Natural killer cell (primary cell): ENCODE results near the gene NRF1. TPM values are rescaled to one million over a fixed set of nuclear protein-coding genes. Genes with fewer than 3 reads are reported as not detected.

Source experiments
- ATAC-seq, 3 donors: fragments of 150-1000 bp in 2 of 3; fragments of 200-7000 bp in 1 of 3; cut with Tn5 transposase; 1 replicate in 1 of 3; 2 replicates in 2 of 3; pipeline ENCODE4 v1.10.0; 2021; ENCODE audit warnings: mild to moderate bottlenecking in 2 of 3, moderate library complexity in 2 of 3
- DNase-seq, 2 donors: peaks; one replicate each; pipeline versions ENCODE4 v3.0.0 to v3.0.0-alpha.2; 2013 to 2021; ENCODE audit warnings: mixed read lengths in 1 of 2
- H3K27ac ChIP-seq: one replicate; pipeline ENCODE4 v1.5.1; 2013; ENCODE audit warnings: mild to moderate bottlenecking, low read length
- H3K27me3 ChIP-seq: one replicate; pipeline ENCODE4 v1.6.1; 2013; ENCODE audit warnings: low read length; ENCODE audit not compliant: control insufficient read depth, insufficient read depth
- H3K36me3 ChIP-seq: one replicate; pipeline ENCODE4 v1.6.1; 2013; ENCODE audit warnings: low read length; ENCODE audit not compliant: control insufficient read depth, insufficient read depth
- H3K4me1 ChIP-seq: one replicate; pipeline ENCODE4 v1.6.1; 2013; ENCODE audit warnings: low read length; ENCODE audit not compliant: control insufficient read depth, insufficient read depth
- H3K4me3 ChIP-seq: one replicate; pipeline ENCODE4 v1.5.1; 2013; ENCODE audit warnings: low read length
- H3K9me3 ChIP-seq: one replicate; pipeline ENCODE4 v1.6.1; 2013; ENCODE audit warnings: low read length; ENCODE audit not compliant: control insufficient read depth, insufficient read depth
- H3K27ac Mint-ChIP-seq, 2 donors: one replicate each; pipeline ENCODE4 v1.8.0; 2022; ENCODE audit warnings: mild to moderate bottlenecking in 2 of 2, mixed read lengths in 2 of 2, moderate library complexity in 1 of 2
- H3K27me3 Mint-ChIP-seq, 2 donors: one replicate each; pipeline ENCODE4 v1.8.0; 2022; ENCODE audit warnings: low read depth in 2 of 2, mixed read lengths in 2 of 2
- H3K36me3 Mint-ChIP-seq: one replicate; pipeline ENCODE4 v1.8.0; 2022; ENCODE audit warnings: mixed read lengths
- H3K4me1 Mint-ChIP-seq, 2 donors: one replicate each; pipeline ENCODE4 v1.8.0; 2022; ENCODE audit warnings: mixed read lengths in 2 of 2
- H3K4me3 Mint-ChIP-seq: one replicate; pipeline ENCODE4 v1.8.0; 2022; ENCODE audit warnings: mild to moderate bottlenecking, moderate library complexity, mixed read lengths
- H3K9me3 Mint-ChIP-seq, 2 donors: one replicate each; pipeline ENCODE4 v1.8.0; 2022; ENCODE audit warnings: mixed read lengths in 2 of 2
- WGBS: methylation state at CpG from one replicate; pipeline ENCODE4 v1.1.7; 2013; ENCODE audit warnings: missing lambda C conversion rate; ENCODE audit not compliant: insufficient coverage; 5-methylcytosine and 5-hydroxymethylcytosine counted together
- intact Hi-C: fragments of 100-400 bp; cut with micrococcal nuclease; formaldehyde crosslinking; loops from one replicate; pipeline ENCODE4 v1.14.2; 2022
- total RNA-seq, 4 donors: library from RNA; stranded (reverse); fragments of 120-200 nt in 1 of 4; gene quantifications; one replicate each; pipeline versions ENCODE4 v1.2.3 to v1.2.4, GENCODE V29; 2013 to 2022
- TF ChIP-seq, protein P1 (sequence below): fragments of 200-600 bp; IDR thresholded peaks from one replicate; pipeline ENCODE4 v1.8.0; 2022; ENCODE audit warnings: antibody characterized with exemption

Gene NRF1
- total RNA-seq, 3 donors from 2014 or later (not counting 1 experiment from before 2014, with no cell fraction given): 39.8 to 43.5 (median 40.1) TPM

DNA sequence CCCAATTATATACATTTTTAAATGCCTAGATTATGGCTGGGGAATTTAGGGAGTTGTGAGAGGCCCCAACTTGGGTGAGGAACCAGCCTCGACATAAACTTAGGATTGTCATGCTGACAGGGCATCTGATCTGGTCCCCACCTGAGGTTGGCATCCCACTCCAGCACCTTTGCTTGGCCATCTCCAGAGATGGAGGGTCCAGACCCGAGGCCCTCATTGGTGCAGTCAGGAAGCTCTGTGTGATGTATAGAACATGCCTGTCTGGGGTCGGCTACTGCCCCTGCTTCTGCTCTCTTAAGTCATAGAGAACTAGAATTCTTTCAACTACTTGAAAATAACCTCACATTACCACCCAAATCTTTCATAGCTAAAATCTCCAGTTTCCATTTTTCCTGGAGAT lies 153.8 kb downstream of the NRF1 start:
- intact Hi-C loops: no loop called here
- no peak overlapping the region for H3K4me3 ChIP-seq
- H3K9me3 ChIP-seq: no peaks in the 10 kb centered on the region
- TF ChIP-seq, protein P1, sequence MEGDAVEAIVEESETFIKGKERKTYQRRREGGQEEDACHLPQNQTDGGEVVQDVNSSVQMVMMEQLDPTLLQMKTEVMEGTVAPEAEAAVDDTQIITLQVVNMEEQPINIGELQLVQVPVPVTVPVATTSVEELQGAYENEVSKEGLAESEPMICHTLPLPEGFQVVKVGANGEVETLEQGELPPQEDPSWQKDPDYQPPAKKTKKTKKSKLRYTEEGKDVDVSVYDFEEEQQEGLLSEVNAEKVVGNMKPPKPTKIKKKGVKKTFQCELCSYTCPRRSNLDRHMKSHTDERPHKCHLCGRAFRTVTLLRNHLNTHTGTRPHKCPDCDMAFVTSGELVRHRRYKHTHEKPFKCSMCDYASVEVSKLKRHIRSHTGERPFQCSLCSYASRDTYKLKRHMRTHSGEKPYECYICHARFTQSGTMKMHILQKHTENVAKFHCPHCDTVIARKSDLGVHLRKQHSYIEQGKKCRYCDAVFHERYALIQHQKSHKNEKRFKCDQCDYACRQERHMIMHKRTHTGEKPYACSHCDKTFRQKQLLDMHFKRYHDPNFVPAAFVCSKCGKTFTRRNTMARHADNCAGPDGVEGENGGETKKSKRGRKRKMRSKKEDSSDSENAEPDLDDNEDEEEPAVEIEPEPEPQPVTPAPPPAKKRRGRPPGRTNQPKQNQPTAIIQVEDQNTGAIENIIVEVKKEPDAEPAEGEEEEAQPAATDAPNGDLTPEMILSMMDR: no peak
- WGBS: 94% methylated on average over 3 of the region's 3 CpGs
- no peak overlapping the region for H3K4me3 Mint-ChIP-seq
- H3K27me3 Mint-ChIP-seq: peaks cover 0 to 4% of the 10 kb centered on the region in 2 donors
- no peak overlapping the region for H3K27ac Mint-ChIP-seq
- no peaks in the 10 kb centered on the region for H3K27me3 ChIP-seq
- no peak overlapping the region for H3K27ac ChIP-seq
- H3K4me1 ChIP-seq: peaks cover 25% of the 10 kb centered on the region
- DNase-seq (no peak), ATAC-seq (no peak)
- H3K36me3 ChIP-seq: no peaks in the 10 kb centered on the region
- peaks cover 25 to 44% of the 10 kb centered on the region in 2 donors for H3K4me1 Mint-ChIP-seq
- H3K36me3 Mint-ChIP-seq: no peaks in the 10 kb centered on the region
- no peaks in the 10 kb centered on the region for H3K9me3 Mint-ChIP-seq

DNA sequence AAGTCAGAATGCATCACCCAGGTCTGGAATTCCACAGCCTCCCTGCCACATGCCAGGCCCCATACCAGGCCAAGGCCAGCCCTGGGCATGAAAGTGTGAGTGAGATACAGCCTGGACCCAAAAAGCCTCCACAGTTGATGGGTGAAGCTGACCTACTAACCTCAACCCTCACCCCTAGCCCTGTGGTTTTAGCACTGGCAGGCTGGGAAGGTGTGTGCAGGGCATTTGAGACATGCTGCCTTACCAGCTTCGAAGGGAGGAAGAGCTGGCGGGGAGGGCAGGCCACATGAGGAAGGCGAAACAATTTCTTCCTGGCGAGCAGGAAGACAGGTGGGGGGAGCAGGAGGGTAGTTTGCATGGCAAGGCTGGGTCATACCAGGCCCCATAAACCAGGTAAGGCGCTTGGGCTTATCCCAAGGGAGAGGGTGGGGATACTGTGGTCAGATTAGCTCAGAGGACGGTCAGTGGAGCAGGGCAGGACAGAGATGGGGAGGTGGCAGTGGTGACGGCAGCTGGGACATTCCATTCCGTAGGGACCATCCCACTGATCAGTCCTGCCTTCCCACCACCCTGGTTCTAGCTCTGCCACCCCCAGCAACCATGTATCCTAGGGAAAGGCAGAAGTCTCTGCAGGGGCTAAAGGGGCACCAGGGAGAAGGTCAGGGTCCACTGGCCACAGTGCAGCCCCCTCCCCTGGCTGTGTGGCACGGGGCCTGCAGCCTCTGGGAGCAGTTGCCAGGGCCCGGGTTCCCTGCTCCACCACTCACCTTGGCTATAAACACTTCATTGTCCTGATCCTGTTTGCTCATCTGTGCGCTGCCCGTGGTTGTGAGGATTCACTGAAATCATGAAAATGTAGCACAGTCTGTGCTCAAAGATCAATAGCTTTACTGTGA lies 155.8 kb downstream of the NRF1 start:
- no peak overlapping the region for H3K4me3 ChIP-seq
- ATAC-seq (peak; percentile 9 to 78 (median 24)), DNase-seq (no peak)
- H3K27me3 ChIP-seq: no peaks in the 10 kb centered on the region
- Mint-ChIP-seq H3K36me3 (no peaks in the 10 kb centered on the region), H3K9me3 (no peaks in the 10 kb centered on the region), H3K4me1 (peaks cover 30 to 50% of the 10 kb centered on the region in 2 donors), H3K27me3 (peaks cover 0 to 4% of the 10 kb centered on the region in 2 donors), H3K27ac (peak overlapping the region in 1 of 2 donors; percentile 74), H3K4me3 (no peak overlapping the region)
- H3K27ac ChIP-seq: no peak overlapping the region
- TF ChIP-seq, protein P1: no peak
- intact Hi-C loops: no loop called here
- H3K36me3 ChIP-seq: no peaks in the 10 kb centered on the region
- WGBS: 66% methylated on average over 12 of the region's 12 CpGs
- peaks cover 36% of the 10 kb centered on the region for H3K4me1 ChIP-seq
- H3K9me3 ChIP-seq: no peaks in the 10 kb centered on the region

DNA sequence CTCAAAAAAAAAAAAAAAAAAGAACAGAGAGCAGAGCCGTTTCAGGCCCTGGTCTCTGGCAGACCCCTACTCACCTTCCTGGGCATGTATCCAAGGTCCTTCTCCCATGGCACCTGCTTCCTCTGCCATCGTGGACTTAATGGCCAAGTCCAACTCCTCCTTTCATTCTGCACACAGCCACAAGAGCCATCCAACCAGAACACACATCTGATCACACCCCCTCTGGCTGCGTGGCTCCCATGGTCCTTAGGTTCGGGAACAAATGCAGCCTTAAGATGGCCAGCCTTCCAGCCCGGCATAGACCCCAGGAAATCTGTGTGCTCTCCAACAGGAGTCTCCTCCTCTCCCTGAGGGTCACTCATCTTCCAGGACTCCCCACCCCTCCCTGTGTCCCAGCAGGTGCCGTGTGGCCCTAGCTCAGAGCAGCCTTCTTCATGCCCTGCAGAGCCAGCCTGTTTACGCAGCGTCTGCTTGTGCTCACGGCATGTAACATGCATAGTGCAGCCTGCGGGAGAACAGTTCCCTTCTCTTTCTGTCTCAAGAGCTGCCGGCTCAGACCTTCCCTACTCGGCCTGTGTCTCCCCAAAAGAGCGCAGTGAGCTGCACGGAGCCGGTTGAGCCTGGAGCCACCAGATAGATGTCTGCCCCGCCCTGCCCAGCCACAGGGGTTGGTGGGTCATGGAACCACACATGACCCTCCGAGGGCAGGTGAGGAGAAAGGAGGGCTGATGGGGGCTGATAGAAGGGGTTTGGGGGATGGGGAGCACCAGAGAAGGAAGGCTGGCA lies 157.3 kb downstream of the NRF1 start:
- Histone ChIP-seq H3K27ac (no peak overlapping the region), H3K4me1 (peaks cover 36% of the 10 kb centered on the region), H3K36me3 (no peaks in the 10 kb centered on the region), H3K27me3 (no peaks in the 10 kb centered on the region), H3K4me3 (no peak overlapping the region), H3K9me3 (no peaks in the 10 kb centered on the region)
- 93% methylated on average over 17 of the region's 17 CpGs for WGBS
- Mint-ChIP-seq H3K36me3 (no peaks in the 10 kb centered on the region), H3K27me3 (peaks cover 0 to 4% of the 10 kb centered on the region in 2 donors), H3K4me1 (peaks cover 30 to 50% of the 10 kb centered on the region in 2 donors), H3K9me3 (no peaks in the 10 kb centered on the region), H3K4me3 (no peak overlapping the region), H3K27ac (no peak overlapping the region)
- TF ChIP-seq, protein P1: no peak
- DNase-seq (no peak), ATAC-seq (no peak)
- intact Hi-C loops: no loop called here
